ENCODE data around the gene IPPK. TPM values are rescaled to one million over a fixed set of nuclear protein-coding genes. Genes with fewer than 3 reads are reported as not detected.

Gene IPPK
- total and polyA plus RNA-seq, 2 experiments from 2014 or later = 10.7 to 17.8 TPM

DNA sequence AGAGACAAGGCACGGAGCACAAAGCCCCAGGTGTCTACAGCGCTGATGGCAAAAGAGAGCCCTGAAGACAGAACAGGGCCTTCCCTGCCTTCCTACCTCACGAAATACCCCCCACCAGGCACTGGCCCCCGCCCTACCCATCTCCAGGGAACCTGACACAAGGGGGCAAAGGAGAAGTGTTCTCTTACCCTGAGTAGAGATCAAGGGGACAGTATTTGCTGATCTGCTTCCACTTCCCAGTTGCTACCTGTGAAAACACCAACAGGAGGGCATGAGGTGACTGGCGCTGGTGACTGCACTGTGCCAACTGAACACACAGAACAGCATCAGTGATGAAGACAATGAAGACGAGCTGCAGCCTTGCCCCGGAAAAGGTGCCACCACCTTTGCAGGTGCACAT lies 27.4 kb downstream of the IPPK start:
- no peak overlapping the region for H3K9ac ChIP-seq
- in situ Hi-C loops (cut with MboI) = loop anchor here (25.0 kb wide), 1 partner anchor 505 kb away; no protein-coding TSS in a partner anchor
- TF ChIP-seq EZH2 (IDR thresholded peaks at IDR 0.05; ENCODE audit: insufficient read depth, poor library complexity, severe bottlenecking) (no peak), EZH2phosphoT487 (IDR thresholded peaks at IDR 0.05; ENCODE audit: insufficient read depth, low read depth) (no peak)
- peaks cover 56% of the 10 kb centered on the region for H3K36me3 ChIP-seq (ENCODE audit: low read depth)
- no peaks in the 10 kb centered on the region for H3K9me3 ChIP-seq (ENCODE audit: low read depth)
- H3K27me3 ChIP-seq (replicated peaks; ENCODE audit: insufficient read depth) = no peaks in the 10 kb centered on the region
- no peak overlapping the region for H3K27ac ChIP-seq
- DNase-seq = no peak
- H3K4me2 ChIP-seq (ENCODE audit: unreplicated experiment) = no peak overlapping the region
- H3K9me2 ChIP-seq (ENCODE audit: insufficient read depth) = no peaks in the 10 kb centered on the region
- H4K20me1 ChIP-seq (ENCODE audit: insufficient read depth) = no peaks in the 10 kb centered on the region
- H3K4me3 ChIP-seq = no peak overlapping the region
- 95 to 99% methylated on average over 7 of the region's 7 CpGs for WGBS, 2 experiments (ENCODE audit: low coverage in 1 of 2, low lambda C conversion rate in 2 of 2, missing lambda C conversion rate in 2 of 2)
- 0 out of 2 replicates have a peak, but pooled peaks cover 6% of the 10 kb centered on the region for H3K4me1 ChIP-seq (ENCODE audit: insufficient read depth)
- H3K79me2 ChIP-seq (ENCODE audit: insufficient read depth) = peaks cover 68% of the 10 kb centered on the region
- H3F3A ChIP-seq (ENCODE audit: insufficient read depth) = no peaks in the 10 kb centered on the region
- H2AFZ ChIP-seq = no peak overlapping the region

DNA sequence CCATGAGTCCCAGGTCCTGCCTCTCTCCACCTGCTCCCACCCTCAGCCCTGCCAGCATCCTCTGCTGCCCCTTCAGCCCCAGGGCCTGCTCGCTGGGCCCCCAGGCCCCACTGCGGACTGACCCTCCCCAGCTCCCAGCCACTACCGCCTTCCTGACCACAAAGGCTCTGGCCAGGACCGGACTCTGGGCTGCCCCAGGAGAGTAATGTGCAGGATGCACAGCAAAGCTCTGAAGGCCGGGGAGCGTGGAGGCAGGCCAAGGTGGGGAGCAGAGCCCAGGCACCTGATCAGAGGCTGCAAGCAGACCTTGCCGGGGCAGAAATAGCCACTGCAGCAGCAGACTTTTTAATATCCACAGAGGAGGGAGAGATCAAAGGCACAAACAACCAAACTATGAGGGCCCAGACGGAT lies 27.9 kb downstream of the IPPK start:
- in situ Hi-C loops (cut with MboI) = loop anchor here (25.0 kb wide), 1 partner anchor 505 kb away; no protein-coding TSS in a partner anchor
- Histone ChIP-seq H3K4me2 (ENCODE audit: unreplicated experiment) (no peak overlapping the region), H2AFZ (no peak overlapping the region), H3F3A (ENCODE audit: insufficient read depth) (no peaks in the 10 kb centered on the region), H4K20me1 (ENCODE audit: insufficient read depth) (no peaks in the 10 kb centered on the region), H3K27me3 (replicated peaks; ENCODE audit: insufficient read depth) (no peaks in the 10 kb centered on the region), H3K4me1 (ENCODE audit: insufficient read depth) (0 out of 2 replicates have a peak, but pooled peaks cover 6% of the 10 kb centered on the region), H3K9me2 (ENCODE audit: insufficient read depth) (no peaks in the 10 kb centered on the region), H3K9ac (no peak overlapping the region), H3K36me3 (ENCODE audit: low read depth) (peaks cover 56% of the 10 kb centered on the region), H3K9me3 (ENCODE audit: low read depth) (no peaks in the 10 kb centered on the region), H3K27ac (no peak overlapping the region), H3K79me2 (ENCODE audit: insufficient read depth) (peaks cover 64% of the 10 kb centered on the region), H3K4me3 (no peak overlapping the region)
- 94 to 95% methylated on average over 8 of the region's 8 CpGs for WGBS, 2 experiments (ENCODE audit: low coverage in 1 of 2, low lambda C conversion rate in 2 of 2, missing lambda C conversion rate in 2 of 2)
- no peak for DNase-seq
- TF ChIP-seq EZH2 (IDR thresholded peaks at IDR 0.05; ENCODE audit: insufficient read depth, poor library complexity, severe bottlenecking) (no peak), EZH2phosphoT487 (IDR thresholded peaks at IDR 0.05; ENCODE audit: insufficient read depth, low read depth) (no peak)

DNA sequence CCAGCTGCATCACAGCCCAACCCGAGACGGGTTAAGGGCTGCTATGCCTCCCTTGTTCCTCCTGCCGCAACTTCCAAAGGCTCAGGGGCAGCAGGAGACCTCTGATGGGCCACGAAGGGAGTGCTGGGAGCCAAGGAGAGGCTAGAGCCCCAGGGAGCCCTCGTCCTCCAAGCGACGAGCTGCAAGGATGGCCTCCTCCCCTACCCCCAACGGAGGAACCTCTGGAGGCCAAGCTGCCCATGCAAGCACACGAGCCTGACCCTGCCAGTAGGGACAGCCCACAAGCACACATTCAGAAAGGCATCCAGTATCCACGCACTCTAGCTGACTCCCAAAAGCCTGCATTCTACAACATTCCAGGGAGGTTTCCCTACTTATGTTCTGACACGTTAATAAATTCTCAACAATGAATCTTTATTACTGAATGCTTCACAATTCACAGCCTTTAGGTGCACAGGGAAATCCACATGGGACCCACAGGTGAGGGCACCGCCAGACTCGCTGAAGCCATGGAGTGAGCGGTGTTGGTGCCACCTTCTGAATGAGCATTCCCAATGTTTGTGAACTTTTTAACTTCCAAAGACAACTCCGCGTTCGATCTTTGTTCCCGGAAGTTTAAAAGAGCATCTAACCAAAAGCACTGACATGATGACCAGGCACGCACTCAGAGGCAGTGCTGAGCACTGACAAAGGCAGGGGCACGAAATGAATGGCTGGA lies 28.7 kb downstream of the IPPK start:
- no peaks in the 10 kb centered on the region for H3F3A ChIP-seq (ENCODE audit: insufficient read depth)
- DNase-seq = no peak
- no peaks in the 10 kb centered on the region for H4K20me1 ChIP-seq (ENCODE audit: insufficient read depth)
- no peaks in the 10 kb centered on the region for H3K27me3 ChIP-seq (replicated peaks; ENCODE audit: insufficient read depth)
- no peak overlapping the region for H2AFZ ChIP-seq
- no peak overlapping the region for H3K4me3 ChIP-seq
- H3K4me2 ChIP-seq (ENCODE audit: unreplicated experiment) = no peak overlapping the region
- H3K27ac ChIP-seq = no peak overlapping the region
- no peak overlapping the region for H3K9ac ChIP-seq
- H3K9me2 ChIP-seq (ENCODE audit: insufficient read depth) = no peaks in the 10 kb centered on the region
- TF ChIP-seq EZH2phosphoT487 (IDR thresholded peaks at IDR 0.05; ENCODE audit: insufficient read depth, low read depth) (no peak), EZH2 (IDR thresholded peaks at IDR 0.05; ENCODE audit: insufficient read depth, poor library complexity, severe bottlenecking) (no peak)
- 0 out of 2 replicates have a peak, but pooled peaks cover 6% of the 10 kb centered on the region for H3K4me1 ChIP-seq (ENCODE audit: insufficient read depth)
- 90 to 93% methylated on average over 19 to 20 of the region's 20 CpGs for WGBS, 2 experiments (ENCODE audit: low coverage in 1 of 2, low lambda C conversion rate in 2 of 2, missing lambda C conversion rate in 2 of 2)
- H3K36me3 ChIP-seq (ENCODE audit: low read depth) = peaks cover 52% of the 10 kb centered on the region
- in situ Hi-C loops (cut with MboI) = loop anchor here (25.0 kb wide), 1 partner anchor 504 kb away; no protein-coding TSS in a partner anchor
- peaks cover 56% of the 10 kb centered on the region for H3K79me2 ChIP-seq (ENCODE audit: insufficient read depth)
- H3K9me3 ChIP-seq (ENCODE audit: low read depth) = no peaks in the 10 kb centered on the region

DNA sequence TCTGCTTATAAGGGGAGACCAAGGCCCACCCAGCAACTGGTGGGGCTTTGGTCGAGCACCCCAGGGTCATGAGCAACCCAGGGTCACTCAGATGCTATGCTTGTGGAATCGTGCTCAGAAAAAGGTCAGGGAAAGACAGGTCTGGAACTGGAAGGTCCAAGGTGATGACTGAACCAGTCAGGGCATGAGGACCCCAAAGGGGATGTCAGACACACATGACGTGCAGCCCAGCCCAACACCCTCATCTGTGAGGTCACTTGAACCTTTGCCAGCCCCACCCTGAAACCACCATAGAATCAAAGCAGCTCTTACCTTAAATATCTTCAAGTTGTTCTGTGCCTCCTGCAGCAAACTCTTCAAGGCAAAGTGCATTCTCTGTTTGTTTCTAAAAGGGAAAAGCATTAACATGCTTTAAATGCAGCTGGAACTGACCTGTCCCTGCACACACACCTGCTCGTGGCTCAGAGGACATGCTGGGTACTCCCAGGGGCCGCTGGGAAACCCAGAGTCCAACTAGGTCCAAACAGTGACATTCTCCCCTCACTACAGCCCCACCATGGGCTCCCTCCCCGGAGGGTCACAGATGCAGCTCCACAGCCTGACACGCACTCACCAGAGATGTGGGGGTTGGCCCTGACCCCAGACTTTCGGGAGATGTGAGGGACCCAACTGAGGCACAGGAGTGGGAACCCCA lies 29.4 kb downstream of the IPPK start:
- Histone ChIP-seq H3K4me3 (no peak overlapping the region), H2AFZ (no peak overlapping the region), H3K9ac (no peak overlapping the region), H4K20me1 (ENCODE audit: insufficient read depth) (no peaks in the 10 kb centered on the region), H3K4me2 (ENCODE audit: unreplicated experiment) (no peak overlapping the region), H3F3A (ENCODE audit: insufficient read depth) (no peaks in the 10 kb centered on the region), H3K4me1 (ENCODE audit: insufficient read depth) (0 out of 2 replicates have a peak, but pooled peaks cover 6% of the 10 kb centered on the region), H3K27me3 (replicated peaks; ENCODE audit: insufficient read depth) (no peaks in the 10 kb centered on the region), H3K9me2 (ENCODE audit: insufficient read depth) (no peaks in the 10 kb centered on the region), H3K27ac (no peak overlapping the region), H3K9me3 (ENCODE audit: low read depth) (no peaks in the 10 kb centered on the region), H3K36me3 (ENCODE audit: low read depth) (peaks cover 45% of the 10 kb centered on the region), H3K79me2 (ENCODE audit: insufficient read depth) (peaks cover 49% of the 10 kb centered on the region)
- WGBS, 2 experiments (ENCODE audit: low coverage in 1 of 2, low lambda C conversion rate in 2 of 2, missing lambda C conversion rate in 2 of 2) = 93 to 97% methylated on average over 8 of the region's 8 CpGs
- DNase-seq = no peak
- in situ Hi-C loops (cut with MboI) = loop anchor here (25.0 kb wide), 1 partner anchor 503 kb away; no protein-coding TSS in a partner anchor
- TF ChIP-seq EZH2 (IDR thresholded peaks at IDR 0.05; ENCODE audit: insufficient read depth, poor library complexity, severe bottlenecking) = no peak
- TF ChIP-seq EZH2phosphoT487 (IDR thresholded peaks at IDR 0.05; ENCODE audit: insufficient read depth, low read depth) = no peak

All from GM23248 (cell line).